ENCODE measurements around the gene WDR33. TPM values are rescaled to one million over a fixed set of nuclear protein-coding genes. Genes with fewer than 3 reads are reported as not detected.
"Not testable (repeated sequence)": the region's sequence is repeated elsewhere in the genome, so short reads cannot be mapped to it uniquely, and the experiment has no call there.

WDR33 gene
- total and polyA plus RNA-seq, 5 experiments from 2014 or later = 26.4 to 92.5 (median 48.1) TPM

GRCh38 chr2:127778447-127778846, 32.5 kb downstream of the WDR33 start:
- DNase-seq (no peak), ATAC-seq (no peak)
- H3K4me3 Mint-ChIP-seq = peak overlapping the region in 5 of 10 donors; percentile 3 to 42 (median 9)
- peaks cover 0 to 26% (median 13%) of the 10 kb centered on the region in 3 donors for H3K36me3 Mint-ChIP-seq
- H3K27ac Mint-ChIP-seq = peak overlapping the region in 7 of 10 donors; percentile 22 to 57 (median 38)
- POLR2A ChIA-PET = interaction anchor here (0.9 kb wide), 1 partner anchor 23 kb away, joined by 3 read pairs; no protein-coding TSS in a partner anchor
- peaks cover 0 to 2% (median 0%) of the 10 kb centered on the region in 9 donors for H3K9me3 Mint-ChIP-seq
- peaks cover 22 to 71% (median 49%) of the 10 kb centered on the region in 4 donors for H3K4me1 Mint-ChIP-seq
- H3K27me3 Mint-ChIP-seq = no peaks in the 10 kb centered on the region

- peak overlapping the region in 8 of 10 donors; percentile 16 to 70 (median 38) for H3K27ac Mint-ChIP-seq
Measured at GRCh38 chr2:127776122-127776780, 34.7 kb downstream of the WDR33 start.

GRCh38 chr2:127771756-127772155, 39.2 kb downstream of the WDR33 start:
- H3K36me3 Mint-ChIP-seq = peaks cover 4 to 51% (median 9%) of the 10 kb centered on the region in 3 donors
- H3K9me3 Mint-ChIP-seq = no peaks in the 10 kb centered on the region
- peak overlapping the region in 3 of 10 donors; percentile 2 to 67 (median 45) for H3K27ac Mint-ChIP-seq
- ATAC-seq (no peak), DNase-seq (no peak)
- POLR2A ChIA-PET = interaction anchor here (0.6 kb wide), 1 partner anchor 15 kb away, joined by 4 read pairs; no protein-coding TSS in a partner anchor
- H3K4me3 Mint-ChIP-seq = no peak overlapping the region
- peaks cover 16 to 43% (median 31%) of the 10 kb centered on the region in 4 donors for H3K4me1 Mint-ChIP-seq
- H3K27me3 Mint-ChIP-seq = no peaks in the 10 kb centered on the region

More at GRCh38 chr2:127776122-127776780, 34.7 kb downstream of the WDR33 start:
- peak overlapping the region in 2 of 10 donors; percentile 26 to 67 for H3K4me3 Mint-ChIP-seq
- H3K36me3 Mint-ChIP-seq = peaks cover 0 to 25% (median 10%) of the 10 kb centered on the region in 3 donors
- peaks cover 0 to 2% (median 0%) of the 10 kb centered on the region in 9 donors for H3K9me3 Mint-ChIP-seq
- POLR2A ChIA-PET = no interaction called here
- H3K27me3 Mint-ChIP-seq = no peaks in the 10 kb centered on the region
- no peak for ATAC-seq
- peaks cover 24 to 68% (median 50%) of the 10 kb centered on the region in 4 donors for H3K4me1 Mint-ChIP-seq
- DNase-seq = no peak

GRCh38 chr2:127770973-127771735, 39.8 kb downstream of the WDR33 start:
- no peaks in the 10 kb centered on the region for H3K27me3 Mint-ChIP-seq
- peaks cover 4 to 52% (median 9%) of the 10 kb centered on the region in 3 donors for H3K36me3 Mint-ChIP-seq
- POLR2A ChIA-PET = no interaction called here
- no peak overlapping the region for H3K4me3 Mint-ChIP-seq
- DNase-seq = no peak
- H3K4me1 Mint-ChIP-seq = peaks cover 12 to 37% (median 25%) of the 10 kb centered on the region in 4 donors
- ATAC-seq = no peak
- H3K27ac Mint-ChIP-seq = peak overlapping the region in 5 of 10 donors; percentile 2 to 76 (median 45)
- H3K9me3 Mint-ChIP-seq = no peaks in the 10 kb centered on the region

DNA sequence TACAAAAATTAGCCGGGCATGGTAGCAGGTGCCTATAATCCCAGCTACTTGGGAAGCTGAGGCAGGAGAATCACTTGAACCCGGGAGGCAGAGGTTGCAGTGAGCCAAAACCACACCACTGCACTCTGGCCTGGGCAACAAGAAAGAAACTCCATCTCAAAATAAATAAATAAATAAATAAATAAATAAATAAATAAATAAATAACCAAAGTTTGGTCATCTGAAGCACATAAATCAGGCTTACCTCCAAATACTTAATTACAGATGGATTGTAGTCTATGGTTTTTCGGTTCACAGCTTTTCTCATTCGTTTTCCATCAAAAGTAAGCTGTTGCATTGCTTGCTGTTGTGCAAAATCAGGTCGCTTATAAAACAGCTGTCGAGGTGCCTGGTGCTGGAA, 40.4 kb downstream of the WDR33 start:
- H3K9me3 Mint-ChIP-seq, H3K27ac Mint-ChIP-seq, DNase-seq, ATAC-seq, POLR2A ChIA-PET, H3K4me3 Mint-ChIP-seq, H3K27me3 Mint-ChIP-seq: not testable (repeated sequence)
- Mint-ChIP-seq H3K4me1 (peaks cover 8 to 31% (median 19%) of the 10 kb centered on the region in 4 donors), H3K36me3 (peaks cover 4 to 52% (median 9%) of the 10 kb centered on the region in 3 donors)

- ATAC-seq = no peak
- no peaks in the 10 kb centered on the region for H3K9me3 Mint-ChIP-seq
- peaks cover 8 to 24% (median 15%) of the 10 kb centered on the region in 4 donors for H3K4me1 Mint-ChIP-seq
- H3K27ac Mint-ChIP-seq = peak overlapping the region in 9 of 10 donors; percentile 1 to 76 (median 38)
- H3K36me3 Mint-ChIP-seq = peaks cover 4 to 59% (median 9%) of the 10 kb centered on the region in 3 donors
- H3K27me3 Mint-ChIP-seq = no peaks in the 10 kb centered on the region
- DNase-seq = no peak
- peak overlapping the region in 1 of 10 donors; percentile 15 for H3K4me3 Mint-ChIP-seq
- POLR2A ChIA-PET = no interaction called here
Measured at GRCh38 chr2:127769587-127769986, 41.4 kb downstream of the WDR33 start.

- Mint-ChIP-seq H3K27ac (peak overlapping the region in 9 of 10 donors; percentile 20 to 85 (median 70)), H3K9me3 (no peaks in the 10 kb centered on the region), H3K27me3 (no peaks in the 10 kb centered on the region), H3K4me1 (peaks cover 8 to 24% (median 15%) of the 10 kb centered on the region in 4 donors), H3K4me3 (no peak overlapping the region), H3K36me3 (peaks cover 4 to 66% (median 9%) of the 10 kb centered on the region in 3 donors)
- POLR2A ChIA-PET = interaction anchor here (0.6 kb wide), 1 partner anchor 13 kb away, joined by 5 read pairs; no protein-coding TSS in a partner anchor
- DNase-seq (no peak), ATAC-seq (no peak)
Measured at GRCh38 chr2:127768775-127769479, 42.0 kb downstream of the WDR33 start.

- Mint-ChIP-seq H3K36me3 (peaks cover 9 to 83% (median 14%) of the 10 kb centered on the region in 3 donors), H3K27me3 (no peaks in the 10 kb centered on the region), H3K4me3 (no peak overlapping the region), H3K9me3 (no peaks in the 10 kb centered on the region), H3K27ac (peak overlapping the region in 1 of 10 donors; percentile 11), H3K4me1 (peaks cover 0 to 3% (median under 1%) of the 10 kb centered on the region in 4 donors)
- no peak for ATAC-seq
- no peak for DNase-seq
- POLR2A ChIA-PET = no interaction called here
Measured at GRCh38 chr2:127763776-127764175, 47.2 kb downstream of the WDR33 start.

GRCh38 chr2:127762846-127763245, 48.1 kb downstream of the WDR33 start:
- H3K9me3 Mint-ChIP-seq = no peaks in the 10 kb centered on the region
- no peak overlapping the region for H3K27ac Mint-ChIP-seq
- DNase-seq (no peak), ATAC-seq (no peak)
- peaks cover 5 to 82% (median 14%) of the 10 kb centered on the region in 3 donors for H3K36me3 Mint-ChIP-seq
- POLR2A ChIA-PET = no interaction called here
- H3K4me3 Mint-ChIP-seq = no peak overlapping the region
- H3K27me3 Mint-ChIP-seq = no peaks in the 10 kb centered on the region
- H3K4me1 Mint-ChIP-seq = peaks cover 0 to 3% (median under 1%) of the 10 kb centered on the region in 4 donors

- Mint-ChIP-seq H3K36me3 (peaks cover 3 to 79% (median 14%) of the 10 kb centered on the region in 3 donors), H3K4me3 (no peak overlapping the region), H3K27me3 (no peaks in the 10 kb centered on the region), H3K27ac (no peak overlapping the region), H3K9me3 (no peaks in the 10 kb centered on the region), H3K4me1 (peaks cover 0 to 3% (median under 1%) of the 10 kb centered on the region in 4 donors)
- DNase-seq (no peak), ATAC-seq (no peak)
- POLR2A ChIA-PET = no interaction called here
Measured at GRCh38 chr2:127762441-127762840, 48.5 kb downstream of the WDR33 start.

GRCh38 chr2:127759931-127760330, 51.0 kb downstream of the WDR33 start:
- POLR2A ChIA-PET = no interaction called here
- Mint-ChIP-seq H3K4me3 (no peak overlapping the region), H3K27ac (peak overlapping the region in 2 of 10 donors; percentile 21 to 25), H3K36me3 (peaks cover 0 to 71% (median 16%) of the 10 kb centered on the region in 3 donors), H3K27me3 (no peaks in the 10 kb centered on the region), H3K9me3 (no peaks in the 10 kb centered on the region), H3K4me1 (peaks cover 0 to 2% (median under 1%) of the 10 kb centered on the region in 4 donors)
- ATAC-seq (no peak), DNase-seq (no peak)

DNA sequence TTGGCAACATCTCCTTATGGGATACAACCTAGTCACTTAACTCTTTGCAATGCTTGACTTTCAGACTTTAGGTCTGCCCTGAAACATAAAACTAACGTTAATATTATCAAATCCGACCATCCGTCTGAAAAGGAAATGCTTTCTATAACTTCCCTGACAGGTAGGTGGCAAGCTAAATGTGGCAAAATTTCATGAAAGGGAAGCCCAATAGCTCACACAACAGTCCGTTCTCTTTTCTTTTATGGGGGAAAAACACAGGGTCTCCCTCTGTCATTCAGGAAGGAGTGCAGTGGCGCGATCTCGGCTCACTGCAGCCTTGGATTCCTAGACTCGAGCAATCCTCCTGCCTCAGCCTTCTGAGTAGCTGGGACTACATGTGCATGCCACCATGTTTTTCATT, 56.8 kb downstream of the WDR33 start:
- Mint-ChIP-seq H3K4me3 (no peak overlapping the region), H3K27ac (peak overlapping the region in 1 of 10 donors; percentile 57), H3K27me3 (no peaks in the 10 kb centered on the region), H3K4me1 (peaks cover 0 to 7% (median under 1%) of the 10 kb centered on the region in 4 donors), H3K9me3 (no peaks in the 10 kb centered on the region), H3K36me3 (peaks cover 0 to 45% (median 3%) of the 10 kb centered on the region in 3 donors)
- DNase-seq (no peak), ATAC-seq (no peak)
- POLR2A ChIA-PET = no interaction called here

Measured in naive thymus-derived CD8-positive, alpha-beta T cell (primary cell).